ENCODE data around the gene PIEZO1.
A peak's percentile ranks its signal among the peaks of the same experiment; 100 is the strongest.

PIEZO1 gene

DNA sequence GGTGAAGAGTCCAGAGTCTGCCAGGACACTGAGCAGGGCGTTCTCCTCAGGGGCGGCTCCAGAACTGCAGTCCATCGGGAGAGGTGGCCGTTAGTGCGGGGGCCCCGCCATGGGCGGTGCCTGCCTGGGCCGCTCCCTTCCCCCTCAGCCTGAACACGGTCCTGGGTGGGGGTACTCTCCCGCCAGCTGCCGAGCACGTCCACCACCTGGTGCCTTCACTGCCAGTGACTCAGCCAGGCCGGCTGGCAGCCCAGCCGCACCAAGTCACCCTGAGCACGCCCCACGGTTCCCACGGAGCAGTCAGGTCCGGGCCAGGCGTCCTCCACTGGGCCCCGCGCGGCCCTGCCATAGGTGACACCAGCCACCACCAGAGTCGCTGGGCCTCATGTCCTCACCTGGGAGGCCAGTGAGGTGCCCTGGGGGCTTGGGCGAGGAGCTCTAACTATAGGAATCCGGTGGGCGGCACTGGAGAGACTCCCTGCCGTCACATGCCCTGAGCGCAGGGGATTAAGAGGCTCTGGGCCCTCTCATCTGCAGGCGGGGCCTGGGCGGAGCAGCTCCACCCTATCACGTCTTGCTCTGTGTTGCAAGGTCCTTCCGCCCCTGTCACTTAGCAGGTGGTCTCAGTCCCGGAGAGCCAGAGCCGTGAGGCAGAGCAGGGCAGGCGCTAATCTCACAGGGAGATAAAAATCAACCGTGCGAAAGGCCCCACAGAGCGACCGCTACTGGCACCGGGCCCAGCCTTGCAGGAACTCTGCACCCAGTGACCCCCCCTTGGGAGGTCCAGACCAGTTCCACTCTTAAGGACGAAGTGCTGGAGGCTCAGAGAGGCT lies 14.3 kb downstream of the PIEZO1 start:
- WGBS, result 8% methylated on average over 41 of the region's 41 CpGs
- no peaks in the 10 kb centered on the region for H3K9me3 ChIP-seq (ENCODE audit: insufficient read depth, low read depth, low read length)
- no peak overlapping the region for H3K4me3 ChIP-seq (ENCODE audit: low read length)
- no peak overlapping the region for H3K9ac ChIP-seq (ENCODE audit: low read depth, low read length)
- H3K36me3 ChIP-seq (ENCODE audit: insufficient read depth, low read length), result no peaks in the 10 kb centered on the region
- peak overlapping the region; percentile 15; the same call in 1 of the 2 replicates for H3K27ac ChIP-seq (ENCODE audit: low read depth, low read length)
- H3K4me1 ChIP-seq (ENCODE audit: insufficient read depth, low read length), result peaks cover 33% of the 10 kb centered on the region
- H3K27me3 ChIP-seq (ENCODE audit: insufficient read depth, low read length), result peaks cover 8% of the 10 kb centered on the region; the same call in 1 of the 2 replicates

DNA sequence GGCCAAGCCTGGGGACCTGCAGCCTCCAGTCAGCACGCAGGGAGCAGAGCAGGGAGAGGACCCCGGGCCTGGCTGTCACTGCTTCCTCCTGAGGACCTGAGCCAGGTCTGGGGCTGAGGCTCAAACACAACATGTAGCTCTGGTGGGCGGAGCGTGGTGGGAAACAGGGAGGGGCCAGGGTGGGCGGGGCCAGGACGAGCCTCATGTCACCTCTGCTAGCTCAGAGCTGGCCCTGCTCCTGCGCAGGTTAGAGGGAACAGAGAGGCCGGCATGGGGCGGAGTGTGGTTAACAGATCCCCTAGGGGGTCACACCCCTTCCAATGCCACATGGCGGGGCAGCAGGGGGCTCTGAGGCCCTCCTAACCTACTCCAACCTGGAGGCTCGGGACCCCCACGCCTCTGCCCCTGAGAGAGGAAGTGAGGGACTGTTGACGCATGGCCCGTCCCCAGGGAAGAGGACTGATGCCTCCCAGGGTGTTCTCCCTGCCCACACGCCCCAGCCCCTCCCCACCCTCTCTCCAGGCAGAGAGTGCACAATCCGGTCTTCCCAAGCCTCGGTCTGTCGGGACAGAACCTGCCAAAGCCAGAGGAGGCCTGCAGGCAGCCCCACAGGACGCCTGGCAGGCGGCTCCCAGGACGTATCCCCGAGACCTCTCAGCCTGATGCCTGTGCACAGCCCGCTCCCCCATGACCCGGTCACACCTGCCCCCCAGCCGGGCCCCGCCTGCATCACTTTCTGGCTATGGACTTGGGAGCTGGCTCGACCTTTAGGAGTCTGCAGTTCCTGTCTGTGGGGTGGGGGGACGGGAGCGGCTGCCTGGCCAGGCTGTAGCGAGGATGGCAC lies 15.2 kb downstream of the PIEZO1 start:
- Histone ChIP-seq H3K27ac (ENCODE audit: low read depth, low read length) (no peak overlapping the region), H3K4me1 (ENCODE audit: insufficient read depth, low read length) (peaks cover 38% of the 10 kb centered on the region), H3K9ac (ENCODE audit: low read depth, low read length) (no peak overlapping the region), H3K9me3 (ENCODE audit: insufficient read depth, low read depth, low read length) (no peaks in the 10 kb centered on the region), H3K4me3 (ENCODE audit: low read length) (0 out of 2 replicates have a peak overlapping the region, but pooled peaks have one; percentile 27), H3K27me3 (ENCODE audit: insufficient read depth, low read length) (peaks cover 8% of the 10 kb centered on the region; the same call in 1 of the 2 replicates), H3K36me3 (ENCODE audit: insufficient read depth, low read length) (no peaks in the 10 kb centered on the region)
- WGBS, result 13% methylated on average over 29 of the region's 30 CpGs

DNA sequence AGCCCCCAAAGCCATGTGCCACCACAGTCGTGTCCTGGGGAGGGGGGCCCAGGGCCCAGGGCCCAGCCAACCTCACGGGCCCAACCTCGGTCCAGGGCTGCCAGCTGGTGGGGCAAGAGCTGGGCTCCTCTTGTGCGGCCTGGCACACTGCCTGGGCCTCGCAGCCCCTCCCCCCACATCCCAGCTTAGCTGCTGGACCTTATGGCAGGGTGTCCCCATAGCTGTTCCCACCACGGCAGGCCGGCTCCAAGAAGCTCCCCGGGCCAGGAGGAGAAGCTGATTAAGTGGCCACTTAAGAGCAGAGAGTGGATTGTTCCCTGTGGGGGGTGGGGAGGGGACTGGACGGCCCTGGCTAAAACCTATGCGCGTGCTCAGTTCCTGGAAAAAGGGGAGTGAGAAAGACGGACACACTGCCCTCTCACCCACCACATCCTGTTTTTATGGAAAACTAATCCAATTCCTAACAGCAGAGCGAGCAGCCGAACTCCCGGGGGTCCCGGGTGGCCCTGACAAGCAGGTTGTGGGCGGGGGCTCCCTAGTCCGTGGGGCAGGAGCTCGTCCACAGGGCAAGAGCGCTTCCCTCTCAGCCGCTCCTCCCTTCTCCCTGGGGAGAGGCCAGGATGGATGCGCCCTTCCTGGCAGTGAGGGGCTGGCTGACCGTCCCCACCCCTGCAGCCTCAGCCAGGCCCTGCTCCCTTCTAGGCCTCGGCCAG lies 16.8 kb downstream of the PIEZO1 start:
- peaks cover 8% of the 10 kb centered on the region; the same call in 1 of the 2 replicates for H3K27me3 ChIP-seq (ENCODE audit: insufficient read depth, low read length)
- WGBS, result 69% methylated on average over 22 of the region's 24 CpGs
- no peak overlapping the region for H3K4me3 ChIP-seq (ENCODE audit: low read length)
- no peaks in the 10 kb centered on the region for H3K9me3 ChIP-seq (ENCODE audit: insufficient read depth, low read depth, low read length)
- no peak overlapping the region for H3K27ac ChIP-seq (ENCODE audit: low read depth, low read length)
- H3K4me1 ChIP-seq (ENCODE audit: insufficient read depth, low read length), result peaks cover 52% of the 10 kb centered on the region
- H3K36me3 ChIP-seq (ENCODE audit: insufficient read depth, low read length), result no peaks in the 10 kb centered on the region
- no peak overlapping the region for H3K9ac ChIP-seq (ENCODE audit: low read depth, low read length)

DNA sequence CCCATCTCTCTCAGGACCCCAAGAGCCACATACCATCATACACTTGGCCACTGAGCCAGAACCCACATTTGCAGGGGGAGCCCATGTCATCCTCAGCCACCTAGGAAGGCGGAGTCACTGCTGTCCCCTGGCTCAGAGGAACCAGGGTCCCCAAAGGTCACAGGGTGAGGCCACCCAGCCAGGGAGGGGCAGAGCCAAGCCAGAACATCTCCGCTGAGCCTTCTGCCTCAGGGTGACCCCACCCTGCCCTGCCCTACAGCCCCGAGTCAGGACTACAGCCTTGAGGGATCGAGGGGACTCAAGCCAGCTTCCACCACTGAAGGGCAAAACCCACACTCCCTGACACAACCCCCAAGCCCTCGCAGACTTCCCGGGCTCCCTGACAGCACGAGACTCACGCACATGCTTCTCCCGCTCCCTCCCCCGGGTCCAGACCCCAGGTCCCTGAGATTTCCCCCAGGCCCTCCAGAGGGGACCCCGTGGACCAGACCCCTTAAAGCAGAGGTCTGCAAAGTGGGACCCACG lies 17.4 kb downstream of the PIEZO1 start:
- H3K4me1 ChIP-seq (ENCODE audit: insufficient read depth, low read length), result peaks cover 55% of the 10 kb centered on the region
- peaks cover 8% of the 10 kb centered on the region; the same call in 1 of the 2 replicates for H3K27me3 ChIP-seq (ENCODE audit: insufficient read depth, low read length)
- no peaks in the 10 kb centered on the region for H3K9me3 ChIP-seq (ENCODE audit: insufficient read depth, low read depth, low read length)
- H3K27ac ChIP-seq (ENCODE audit: low read depth, low read length), result no peak overlapping the region
- no peaks in the 10 kb centered on the region for H3K36me3 ChIP-seq (ENCODE audit: insufficient read depth, low read length)
- H3K4me3 ChIP-seq (ENCODE audit: low read length), result no peak overlapping the region
- WGBS, result 85% methylated on average over 12 of the region's 12 CpGs
- no peak overlapping the region for H3K9ac ChIP-seq (ENCODE audit: low read depth, low read length)

DNA sequence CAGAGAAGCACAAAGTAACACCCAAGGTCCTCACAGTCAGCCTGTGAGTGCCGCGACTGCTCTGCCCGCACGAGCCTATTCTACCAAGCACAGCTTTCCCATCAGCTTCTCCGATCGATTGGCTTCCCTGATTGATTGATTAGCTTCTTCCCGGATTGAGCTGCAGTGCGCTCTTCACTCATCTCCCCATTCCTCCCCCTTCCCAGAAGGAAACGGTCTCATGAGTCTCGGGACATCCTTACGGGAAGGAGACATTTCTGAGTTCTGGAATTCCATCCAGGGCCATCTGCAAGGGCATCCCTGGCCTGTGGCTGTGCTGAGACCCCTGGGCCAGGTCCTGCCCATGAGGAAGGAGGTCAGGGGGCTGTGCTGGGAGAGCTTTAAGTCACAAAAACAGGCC lies 18.0 kb downstream of the PIEZO1 start:
- Histone ChIP-seq H3K9ac (ENCODE audit: low read depth, low read length) (no peak overlapping the region), H3K36me3 (ENCODE audit: insufficient read depth, low read length) (no peaks in the 10 kb centered on the region), H3K27me3 (ENCODE audit: insufficient read depth, low read length) (peaks cover 8% of the 10 kb centered on the region; the same call in 1 of the 2 replicates), H3K9me3 (ENCODE audit: insufficient read depth, low read depth, low read length) (no peaks in the 10 kb centered on the region), H3K27ac (ENCODE audit: low read depth, low read length) (no peak overlapping the region), H3K4me3 (ENCODE audit: low read length) (no peak overlapping the region), H3K4me1 (ENCODE audit: insufficient read depth, low read length) (peaks cover 59% of the 10 kb centered on the region)
- 89% methylated on average over 11 of the region's 11 CpGs for WGBS

DNA sequence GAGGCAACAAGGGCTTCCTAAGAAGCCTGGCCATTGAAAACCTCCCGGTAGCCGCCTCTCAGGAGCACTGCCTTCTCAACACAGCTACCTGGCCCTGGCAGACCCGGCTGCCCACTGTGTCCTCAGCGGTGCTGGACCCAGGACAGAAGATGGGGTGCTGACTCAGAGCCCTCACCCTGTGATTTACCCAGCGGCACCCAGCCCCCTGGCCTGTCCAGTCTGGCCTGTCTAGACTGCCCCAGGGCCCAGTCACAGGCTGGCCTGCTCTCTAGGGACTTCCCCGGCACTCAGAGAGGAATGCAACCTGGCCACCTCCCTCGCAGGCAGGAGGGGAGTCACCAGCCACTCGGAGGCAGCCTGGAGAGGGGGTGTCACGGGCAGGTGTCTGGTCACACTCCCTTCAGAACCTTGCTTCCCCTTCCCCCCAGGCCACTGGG lies 20.1 kb downstream of the PIEZO1 start:
- Histone ChIP-seq H3K27me3 (ENCODE audit: insufficient read depth, low read length) (no peaks in the 10 kb centered on the region), H3K4me1 (ENCODE audit: insufficient read depth, low read length) (peaks cover 46% of the 10 kb centered on the region), H3K9ac (ENCODE audit: low read depth, low read length) (no peak overlapping the region), H3K27ac (ENCODE audit: low read depth, low read length) (no peak overlapping the region), H3K36me3 (ENCODE audit: insufficient read depth, low read length) (no peaks in the 10 kb centered on the region), H3K4me3 (ENCODE audit: low read length) (no peak overlapping the region), H3K9me3 (ENCODE audit: insufficient read depth, low read depth, low read length) (no peaks in the 10 kb centered on the region)
- 83% methylated on average over 8 of the region's 9 CpGs for WGBS

DNA sequence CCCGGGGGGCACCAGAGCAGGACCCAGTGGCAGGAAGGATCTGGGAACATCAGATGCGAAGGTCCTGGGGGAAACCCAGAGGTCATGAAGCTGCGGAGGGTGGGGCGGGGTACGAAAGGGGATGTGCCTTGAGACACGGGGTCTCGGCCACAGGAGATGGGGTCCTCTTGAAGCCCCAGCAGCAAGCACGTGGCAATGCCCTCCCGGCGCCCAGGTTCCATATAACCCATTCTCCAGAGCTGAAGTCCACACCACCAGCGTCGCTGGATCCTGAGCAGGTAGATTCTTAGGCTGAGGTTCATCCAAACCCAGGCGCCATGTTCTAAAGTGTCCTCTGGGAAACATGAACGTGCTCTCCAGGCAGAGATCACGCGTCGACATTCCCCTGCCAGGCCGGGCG lies 20.9 kb downstream of the PIEZO1 start:
- Histone ChIP-seq H3K36me3 (ENCODE audit: insufficient read depth, low read length) (no peaks in the 10 kb centered on the region), H3K27ac (ENCODE audit: low read depth, low read length) (peak overlapping the region; percentile 72; the same call in 1 of the 2 replicates), H3K27me3 (ENCODE audit: insufficient read depth, low read length) (no peaks in the 10 kb centered on the region), H3K9ac (ENCODE audit: low read depth, low read length) (no peak overlapping the region), H3K4me1 (ENCODE audit: insufficient read depth, low read length) (peaks cover 47% of the 10 kb centered on the region), H3K4me3 (ENCODE audit: low read length) (no peak overlapping the region), H3K9me3 (ENCODE audit: insufficient read depth, low read depth, low read length) (no peaks in the 10 kb centered on the region)
- WGBS, result 90% methylated on average over 19 of the region's 19 CpGs

DNA sequence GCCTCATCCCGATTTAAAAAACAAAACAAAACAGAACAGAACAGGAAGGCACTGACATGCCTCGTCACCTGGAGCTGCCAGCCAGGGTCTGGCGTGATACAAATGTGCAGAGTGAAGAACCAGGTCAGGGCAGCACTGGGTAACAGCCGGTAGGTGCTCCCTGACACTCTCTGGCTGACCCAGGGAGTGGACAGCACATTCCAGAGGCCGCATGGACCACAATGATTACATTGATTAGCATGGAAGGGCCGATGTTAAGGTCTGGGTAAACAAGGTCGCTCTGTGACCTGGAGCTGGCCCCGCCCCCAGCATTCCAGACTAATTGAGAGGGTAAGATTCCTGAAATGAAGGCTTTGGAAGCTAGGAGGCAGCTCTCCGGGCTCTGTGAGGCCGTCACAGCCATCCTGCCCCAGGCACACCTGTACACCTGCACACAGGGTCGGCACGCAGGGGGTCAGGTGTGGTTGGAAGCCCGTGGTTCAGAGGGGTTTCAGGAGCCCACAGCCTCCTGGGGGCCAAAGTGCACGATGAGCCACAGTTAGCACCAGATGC lies 21.4 kb downstream of the PIEZO1 start:
- Histone ChIP-seq H3K27me3 (ENCODE audit: insufficient read depth, low read length) (no peaks in the 10 kb centered on the region), H3K4me1 (ENCODE audit: insufficient read depth, low read length) (peaks cover 50% of the 10 kb centered on the region), H3K9ac (ENCODE audit: low read depth, low read length) (0 out of 2 replicates have a peak overlapping the region, but pooled peaks have one; percentile 11), H3K4me3 (ENCODE audit: low read length) (no peak overlapping the region), H3K9me3 (ENCODE audit: insufficient read depth, low read depth, low read length) (no peaks in the 10 kb centered on the region), H3K27ac (ENCODE audit: low read depth, low read length) (peak overlapping the region; percentile 72), H3K36me3 (ENCODE audit: insufficient read depth, low read length) (no peaks in the 10 kb centered on the region)
- 29% methylated on average over 14 of the region's 14 CpGs for WGBS

DNA sequence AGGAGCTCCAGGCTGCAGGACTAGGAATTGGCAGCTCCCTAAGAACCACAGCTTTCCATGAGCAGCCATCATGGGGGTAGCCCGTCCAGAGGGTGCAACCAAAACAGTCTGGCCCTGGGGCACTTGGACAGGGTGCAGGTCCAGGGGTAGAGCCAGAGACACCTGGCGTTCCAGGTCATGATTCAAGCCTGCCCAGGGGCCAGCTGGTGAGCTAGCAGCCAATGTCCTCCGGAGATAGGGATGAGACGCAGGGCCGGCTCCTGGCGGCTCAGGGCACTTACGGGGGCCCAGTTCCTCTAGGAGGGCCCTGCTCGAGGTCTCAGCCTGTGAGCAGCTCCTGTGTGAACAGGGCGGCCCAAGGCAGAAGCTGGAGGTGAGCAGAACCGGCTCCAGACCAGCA lies 22.1 kb downstream of the PIEZO1 start:
- peaks cover 43% of the 10 kb centered on the region for H3K4me1 ChIP-seq (ENCODE audit: insufficient read depth, low read length)
- H3K9me3 ChIP-seq (ENCODE audit: insufficient read depth, low read depth, low read length), result no peaks in the 10 kb centered on the region
- no peaks in the 10 kb centered on the region for H3K36me3 ChIP-seq (ENCODE audit: insufficient read depth, low read length)
- WGBS, result 74% methylated on average over 10 of the region's 10 CpGs
- no peaks in the 10 kb centered on the region for H3K27me3 ChIP-seq (ENCODE audit: insufficient read depth, low read length)
- peak overlapping the region; percentile 67 for H3K27ac ChIP-seq (ENCODE audit: low read depth, low read length)
- H3K9ac ChIP-seq (ENCODE audit: low read depth, low read length), result 0 out of 2 replicates have a peak overlapping the region, but pooled peaks have one; percentile 11
- no peak overlapping the region for H3K4me3 ChIP-seq (ENCODE audit: low read length)

DNA sequence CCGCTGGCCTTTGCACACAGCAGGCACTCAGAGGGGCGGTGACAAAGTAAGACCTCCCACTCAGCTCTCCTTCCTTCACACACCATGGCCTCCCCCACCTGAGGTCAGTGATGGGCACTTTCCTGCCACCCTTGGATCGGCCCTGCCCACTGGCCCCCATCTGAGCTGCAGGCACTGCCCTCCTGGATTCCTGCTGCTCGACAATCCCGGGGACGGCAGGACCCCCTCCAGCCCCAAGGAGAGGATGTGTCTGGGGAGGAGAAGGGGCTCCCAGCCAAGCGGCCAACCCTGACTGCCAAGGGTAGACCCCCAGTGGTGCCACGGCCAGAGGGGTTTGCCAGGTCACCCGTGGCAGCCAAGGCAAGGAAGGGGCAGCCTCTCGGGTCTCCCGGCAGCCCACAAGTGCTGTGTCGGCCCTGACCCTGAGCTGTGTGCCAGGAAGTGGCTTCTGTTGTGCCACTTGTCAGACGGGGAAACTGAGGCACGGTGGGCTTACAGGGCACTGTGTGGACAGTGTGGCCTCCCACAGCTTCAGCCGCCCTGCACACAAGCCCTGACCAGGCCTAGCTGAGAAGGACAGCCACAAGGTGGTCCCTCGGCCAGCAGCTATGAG lies 22.7 kb downstream of the PIEZO1 start:
- no peak overlapping the region for H3K4me3 ChIP-seq (ENCODE audit: low read length)
- no peak overlapping the region for H3K9ac ChIP-seq (ENCODE audit: low read depth, low read length)
- WGBS, result 83% methylated on average over 16 of the region's 16 CpGs
- H3K4me1 ChIP-seq (ENCODE audit: insufficient read depth, low read length), result peaks cover 38% of the 10 kb centered on the region
- no peaks in the 10 kb centered on the region for H3K36me3 ChIP-seq (ENCODE audit: insufficient read depth, low read length)
- H3K9me3 ChIP-seq (ENCODE audit: insufficient read depth, low read depth, low read length), result no peaks in the 10 kb centered on the region
- no peaks in the 10 kb centered on the region for H3K27me3 ChIP-seq (ENCODE audit: insufficient read depth, low read length)
- H3K27ac ChIP-seq (ENCODE audit: low read depth, low read length), result no peak overlapping the region

Measured in HUES64 (cell line).